ENCODE data around the gene EIF1AY. TPM values are rescaled to one million over a fixed set of nuclear protein-coding genes. Genes with fewer than 3 reads are reported as not detected.

The EIF1AY gene
- total RNA-seq, result 10 to 100 TPM in 1 of 4 donors, 1 to 10 TPM in 1, not detected in 2; 5.7 to 12.7 TPM

GRCh38 chrY:20575531-20576121 lies at the start of gene EIF1AY:
EIF1AY (plus strand) TSS chrY:20575776; CDS start chrY:20575872, 96 bp downstream.
- WGBS, 2 donors, result 0% methylated on average over 21 of the region's 31 CpGs; no CpG with 5 or more reads in 1 of the 2 donors
- H3K27me3 ChIP-seq, result no peaks in the 10 kb centered on the region
- H3K4me3 ChIP-seq, result peak within 1 kb of the TSS in 2 of 4 donors; percentile 68 to 69
- H3K36me3 ChIP-seq, result no peaks in the 10 kb centered on the region
- H3K9me3 ChIP-seq, result no peaks in the 10 kb centered on the region
- DNase-seq (ENCODE audit: low spot score in 2 of 2), result peak; percentile 78 to 87
- H3K4me1 ChIP-seq, result no peaks in the 10 kb centered on the region
- TF ChIP-seq CTCF (IDR thresholded peaks at IDR 0.05), result no peak
- TF ChIP-seq POLR2A (IDR thresholded peaks at IDR 0.05), result no peak
- TF ChIP-seq EP300 (IDR thresholded peaks at IDR 0.05), result no peak
- H3K27ac ChIP-seq, result peak within 1 kb of the TSS in 2 of 4 donors; percentile 94 to 97

- no peak for DNase-seq (ENCODE audit: low spot score in 2 of 2)
- H3K9me3 ChIP-seq, result no peaks in the 10 kb centered on the region
- TF ChIP-seq POLR2A (IDR thresholded peaks at IDR 0.05), result no peak
- TF ChIP-seq CTCF (IDR thresholded peaks at IDR 0.05), result no peak
- TF ChIP-seq EP300 (IDR thresholded peaks at IDR 0.05), result no peak
- H3K27ac ChIP-seq, result no peak overlapping the region
- no peak overlapping the region for H3K4me3 ChIP-seq
- no peaks in the 10 kb centered on the region for H3K4me1 ChIP-seq
- H3K36me3 ChIP-seq, result no peaks in the 10 kb centered on the region
- WGBS, 2 donors, result 94% methylated on average over 2 of the region's 6 CpGs; no CpG with 5 or more reads in 1 of the 2 donors
- no peaks in the 10 kb centered on the region for H3K27me3 ChIP-seq
Measured at GRCh38 chrY:20528435-20528834, 47.1 kb upstream of the EIF1AY start.

GRCh38 chrY:20538186-20538585 lies 37.4 kb upstream of the EIF1AY start:
- Histone ChIP-seq H3K9me3 (no peaks in the 10 kb centered on the region), H3K4me1 (no peaks in the 10 kb centered on the region), H3K4me3 (no peak overlapping the region), H3K36me3 (no peaks in the 10 kb centered on the region), H3K27ac (no peak overlapping the region), H3K27me3 (no peaks in the 10 kb centered on the region)
- 78% methylated on average over 1 of the region's 1 CpG; no CpG with 5 or more reads in 1 of the 2 donors for WGBS, 2 donors
- DNase-seq (ENCODE audit: low spot score in 2 of 2), result no peak
- TF ChIP-seq POLR2A (IDR thresholded peaks at IDR 0.05) (no peak), CTCF (IDR thresholded peaks at IDR 0.05) (no peak), EP300 (IDR thresholded peaks at IDR 0.05) (no peak)

GRCh38 chrY:20538933-20539332 lies 36.6 kb upstream of the EIF1AY start:
- Histone ChIP-seq H3K27ac (no peak overlapping the region), H3K4me1 (no peaks in the 10 kb centered on the region), H3K27me3 (no peaks in the 10 kb centered on the region), H3K9me3 (no peaks in the 10 kb centered on the region), H3K4me3 (no peak overlapping the region), H3K36me3 (no peaks in the 10 kb centered on the region)
- TF ChIP-seq EP300 (IDR thresholded peaks at IDR 0.05) (no peak), CTCF (IDR thresholded peaks at IDR 0.05) (no peak), POLR2A (IDR thresholded peaks at IDR 0.05) (no peak)
- DNase-seq (ENCODE audit: low spot score in 2 of 2), result no peak

- Histone ChIP-seq H3K36me3 (no peaks in the 10 kb centered on the region), H3K27me3 (no peaks in the 10 kb centered on the region), H3K4me3 (no peak overlapping the region), H3K9me3 (no peaks in the 10 kb centered on the region), H3K27ac (no peak overlapping the region), H3K4me1 (no peaks in the 10 kb centered on the region)
- no peak for TF ChIP-seq POLR2A (IDR thresholded peaks at IDR 0.05)
- TF ChIP-seq CTCF (IDR thresholded peaks at IDR 0.05), result no peak
- WGBS, 2 donors, result 48% methylated on average over 1 of the region's 1 CpG; no CpG with 5 or more reads in 1 of the 2 donors
- DNase-seq (ENCODE audit: low spot score in 2 of 2), result no peak
Measured at GRCh38 chrY:20544451-20544960, 31.1 kb upstream of the EIF1AY start.

All from tibial nerve (tissue), 4 donors.